Measurements from ENCODE around the gene AGBL4.

- TF ChIP-seq POLR2A (IDR thresholded peaks at IDR 0.05; ENCODE audit: low read depth, low read length) (no peak), POLR2AphosphoS5 (IDR thresholded peaks at IDR 0.05; ENCODE audit: low read depth, low read length) (no peak), SPI1 (IDR thresholded peaks at IDR 0.05; ENCODE audit: low read depth, low read length) (no peak), PAX5 (IDR thresholded peaks at IDR 0.05; ENCODE audit: insufficient read depth, low read length, severe bottlenecking) (no peak), TAF1 (IDR thresholded peaks at IDR 0.05; ENCODE audit: low read depth, low read length) (no peak), POU2F2 (IDR thresholded peaks at IDR 0.05; ENCODE audit: low read depth, low read length) (no peak)
These were observed 1330.0 kb downstream of the AGBL4 start for GRCh38 chr1:48693674-48694320.
